ENCODE measurements around the gene CLCNKA. TPM values are rescaled to one million over a fixed set of nuclear protein-coding genes. Genes with fewer than 3 reads are reported as not detected.
A peak's percentile ranks its signal among the peaks of the same experiment; 100 is the strongest.

Gene CLCNKA
- total RNA-seq, 5 donors from 2014 or later (not counting 1 experiment from before 2014, with no cell fraction given), result not detected

DNA sequence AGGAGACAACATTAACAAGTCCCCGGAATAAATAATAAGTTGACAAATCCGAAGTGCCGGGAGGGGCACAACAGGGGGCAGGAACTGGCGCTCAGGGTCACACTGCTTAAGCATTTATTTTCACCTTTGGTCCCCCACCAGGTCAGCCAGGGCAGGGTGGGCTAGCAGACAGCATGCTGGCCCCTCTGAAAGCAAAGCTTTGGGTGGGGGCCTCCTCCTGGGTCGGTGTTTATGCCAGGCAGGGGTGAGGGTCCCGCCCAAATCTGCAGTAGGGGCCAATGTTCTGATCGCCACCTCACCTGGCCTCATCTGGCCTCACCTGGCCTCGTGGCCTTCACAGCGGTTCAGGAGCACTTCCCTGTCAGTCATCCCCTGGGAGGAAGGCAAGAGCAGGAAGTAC is 59.8 kb downstream of the CLCNKA start:
- no peak overlapping the region for H3K27ac Mint-ChIP-seq
- Histone ChIP-seq H3K4me1 (ENCODE audit: control insufficient read depth in 1 of 2, extremely low read depth in 1 of 2, insufficient read depth in 2 of 2, low read length in 2 of 2) (peaks cover 2 to 24% of the 10 kb centered on the region in 2 experiments), H3K36me3 (ENCODE audit: control insufficient read depth in 2 of 2, extremely low read depth in 1 of 2, insufficient read depth in 1 of 2, low read length in 1 of 2) (no peaks in the 10 kb centered on the region), H3K9me3 (no peaks in the 10 kb centered on the region), H3K4me3 (ENCODE audit: control insufficient read depth in 1 of 2, extremely low read depth in 1 of 2, low read length in 1 of 2) (no peak overlapping the region), H3K27ac (ENCODE audit: low read length) (no peak overlapping the region), H3K27me3 (replicated peaks in 1 of 2; ENCODE audit: control insufficient read depth in 2 of 2, extremely low read depth in 1 of 2, insufficient read depth in 2 of 2, low read length in 1 of 2) (peaks cover 0 to 25% of the 10 kb centered on the region in 2 experiments)
- 86% methylated on average over 9 of the region's 9 CpGs for WGBS (ENCODE audit: insufficient coverage)
- no peaks in the 10 kb centered on the region for H3K36me3 Mint-ChIP-seq
- peaks cover 6 to 10% (median 6%) of the 10 kb centered on the region in 3 donors for H3K4me1 Mint-ChIP-seq
- no peak overlapping the region for H3K4me3 Mint-ChIP-seq
- POLR2A ChIA-PET, result no interaction called here
- ATAC-seq (replicated peaks in 1 of 4), result no peak
- CTCF ChIA-PET, result interaction anchor here (1.0 to 2.0 kb wide), 3 partner anchors 105 to 166 kb away, joined by 3 to 14 read pairs (median 3); no protein-coding TSS in a partner anchor
- no peaks in the 10 kb centered on the region for H3K9me3 Mint-ChIP-seq
- H3K27me3 Mint-ChIP-seq, result peaks cover 0 to 1% of the 10 kb centered on the region in 2 donors
- DNase-seq, result no peak

DNA sequence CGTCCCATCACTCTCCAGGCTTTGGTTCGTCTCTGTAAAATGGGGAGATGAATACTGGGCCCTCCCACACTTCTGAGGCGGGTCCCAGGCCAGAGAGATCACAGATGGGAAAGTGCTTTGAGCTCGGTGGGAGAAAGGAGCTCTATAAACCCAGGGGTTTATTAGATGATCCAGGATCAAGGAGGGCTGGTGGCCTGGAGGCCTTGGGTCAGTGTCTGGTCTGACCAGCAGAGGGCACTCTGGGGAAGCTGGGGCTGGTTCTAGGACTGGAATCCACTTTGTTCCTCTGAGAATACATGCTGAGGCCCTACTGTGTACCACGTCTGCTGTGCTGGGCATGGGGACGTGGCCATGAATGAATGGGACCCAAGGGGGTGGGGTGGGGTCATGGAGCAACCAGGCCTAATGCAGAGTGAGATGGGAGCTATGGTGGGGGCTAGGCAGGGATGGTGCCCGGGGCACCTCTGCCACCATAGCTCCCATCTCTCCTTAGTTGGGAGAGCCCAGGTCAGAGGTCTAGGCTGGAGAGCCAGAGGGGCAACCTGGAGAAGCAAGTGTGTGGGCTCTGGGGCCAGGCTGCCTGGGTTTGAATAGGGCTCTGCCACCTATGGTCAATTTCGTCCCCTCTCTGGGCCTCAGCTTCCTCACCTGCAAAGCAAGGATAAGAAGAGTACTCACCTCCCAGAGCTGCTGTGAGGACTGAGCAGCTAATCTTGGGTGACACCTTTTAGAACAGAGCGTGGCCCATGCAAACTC is 60.6 kb downstream of the CLCNKA start:
- ChIA-PET POLR2A (no interaction called here), CTCF (interaction anchor here (0.6 to 2.0 kb wide), 5 partner anchors 54 to 165 kb away, joined by 3 to 14 read pairs (median 4); no protein-coding TSS in a partner anchor)
- Histone ChIP-seq H3K36me3 (ENCODE audit: control insufficient read depth in 2 of 2, extremely low read depth in 1 of 2, insufficient read depth in 1 of 2, low read length in 1 of 2) (no peaks in the 10 kb centered on the region), H3K4me1 (ENCODE audit: control insufficient read depth in 1 of 2, extremely low read depth in 1 of 2, insufficient read depth in 2 of 2, low read length in 2 of 2) (peaks cover 2 to 24% of the 10 kb centered on the region in 2 experiments), H3K9me3 (no peaks in the 10 kb centered on the region), H3K27me3 (replicated peaks in 1 of 2; ENCODE audit: control insufficient read depth in 2 of 2, extremely low read depth in 1 of 2, insufficient read depth in 2 of 2, low read length in 1 of 2) (peaks cover 0 to 22% of the 10 kb centered on the region in 2 experiments), H3K4me3 (ENCODE audit: control insufficient read depth in 1 of 2, extremely low read depth in 1 of 2, low read length in 1 of 2) (no peak overlapping the region), H3K27ac (ENCODE audit: low read length) (no peak overlapping the region)
- Mint-ChIP-seq H3K4me3 (no peak overlapping the region), H3K27ac (no peak overlapping the region), H3K4me1 (peaks cover 6 to 9% (median 6%) of the 10 kb centered on the region in 3 donors), H3K9me3 (no peaks in the 10 kb centered on the region), H3K36me3 (no peaks in the 10 kb centered on the region), H3K27me3 (peaks cover 0 to 1% of the 10 kb centered on the region in 2 donors)
- WGBS (ENCODE audit: insufficient coverage), result 60% methylated on average over 4 of the region's 9 CpGs
- peak in 3 of 4 experiments; percentile 21 to 39 (median 24) for ATAC-seq (replicated peaks in 1 of 4)
- peak in 30 of 35 experiments; percentile 15 to 72 (median 47) for DNase-seq

GRCh38 chr1:16083486-16083885 is 61.6 kb downstream of the CLCNKA start:
- H3K4me3 ChIP-seq (ENCODE audit: control insufficient read depth in 1 of 2, extremely low read depth in 1 of 2, low read length in 1 of 2), result no peak overlapping the region
- H3K27ac ChIP-seq (ENCODE audit: low read length), result no peak overlapping the region
- H3K27me3 ChIP-seq (replicated peaks in 1 of 2; ENCODE audit: control insufficient read depth in 2 of 2, extremely low read depth in 1 of 2, insufficient read depth in 2 of 2, low read length in 1 of 2), result peaks cover 0 to 22% of the 10 kb centered on the region in 2 experiments
- H3K9me3 Mint-ChIP-seq, result no peaks in the 10 kb centered on the region
- peaks cover 2 to 16% of the 10 kb centered on the region in 2 experiments for H3K4me1 ChIP-seq (ENCODE audit: control insufficient read depth in 1 of 2, extremely low read depth in 1 of 2, insufficient read depth in 2 of 2, low read length in 2 of 2)
- no peak for DNase-seq
- WGBS (ENCODE audit: insufficient coverage), result 100% methylated on average over 2 of the region's 5 CpGs
- POLR2A ChIA-PET, result no interaction called here
- H3K4me1 Mint-ChIP-seq, result peaks cover 6% of the 10 kb centered on the region in 3 donors
- no peak overlapping the region for H3K4me3 Mint-ChIP-seq
- H3K36me3 Mint-ChIP-seq, result no peaks in the 10 kb centered on the region
- H3K9me3 ChIP-seq, result no peaks in the 10 kb centered on the region
- no peaks in the 10 kb centered on the region for H3K36me3 ChIP-seq (ENCODE audit: control insufficient read depth in 2 of 2, extremely low read depth in 1 of 2, insufficient read depth in 1 of 2, low read length in 1 of 2)
- H3K27ac Mint-ChIP-seq, result no peak overlapping the region
- peaks cover 0 to 1% of the 10 kb centered on the region in 2 donors for H3K27me3 Mint-ChIP-seq
- CTCF ChIA-PET, result interaction anchor here (0.8 to 2.0 kb wide), 3 partner anchors 103 to 289 kb away, joined by 3 to 14 read pairs (median 4); no protein-coding TSS in a partner anchor
- ATAC-seq (replicated peaks in 1 of 4), result no peak

Other genes starting within 250 kb of the CLCNKA start
- 1 to 10 TPM in 3 of 5 donors, under 1 TPM in 2; 0.68 to 1.3 (median 1.1) TPM for gene UQCRHL, start 214.4 kb upstream of the CLCNKA start, total RNA-seq
- 10 to 100 TPM; 69.9 to 81.1 (median 72.1) TPM for gene SPEN, start 174.3 kb upstream of the CLCNKA start, total RNA-seq
- gene ZBTB17, start 45.9 kb upstream of the CLCNKA start, total RNA-seq, result 10 to 100 TPM; 66.6 to 82.6 (median 78.3) TPM
- not detected for gene SRARP, start 17.8 kb upstream of the CLCNKA start, total RNA-seq
- under 1 TPM in 1 of 5 donors, not detected in 4; 0.19 TPM for gene HSPB7, start 4.0 kb upstream of the CLCNKA start, total RNA-seq
- gene CLCNKB, start 21.7 kb downstream of the CLCNKA start, total RNA-seq, result not detected
- under 1 TPM in 1 of 5 donors, not detected in 4; 0.30 TPM for gene FAM131C, start 51.6 kb downstream of the CLCNKA start, total RNA-seq
- gene EPHA2, start 134.0 kb downstream of the CLCNKA start, total RNA-seq, result under 1 TPM in 4 of 5 donors, not detected in 1; 0.19 to 0.66 (median 0.41) TPM
- gene ARHGEF19, start 190.6 kb downstream of the CLCNKA start, total RNA-seq, result 10 to 100 TPM in 3 of 5 donors, 1 to 10 TPM in 2; 7.0 to 17.6 (median 12.3) TPM
- 10 to 100 TPM in 3 of 5 donors, 1 to 10 TPM in 2; 6.6 to 13.2 (median 11.3) TPM for gene CPLANE2, start 215.1 kb downstream of the CLCNKA start, total RNA-seq